ENCODE results near the gene AP5Z1. TPM values are rescaled to one million over a fixed set of nuclear protein-coding genes. Genes with fewer than 3 reads are reported as not detected.

Gene AP5Z1
- total RNA-seq, 3 donors from 2014 or later, result 39.5 to 47.4 (median 45.2) TPM

DNA sequence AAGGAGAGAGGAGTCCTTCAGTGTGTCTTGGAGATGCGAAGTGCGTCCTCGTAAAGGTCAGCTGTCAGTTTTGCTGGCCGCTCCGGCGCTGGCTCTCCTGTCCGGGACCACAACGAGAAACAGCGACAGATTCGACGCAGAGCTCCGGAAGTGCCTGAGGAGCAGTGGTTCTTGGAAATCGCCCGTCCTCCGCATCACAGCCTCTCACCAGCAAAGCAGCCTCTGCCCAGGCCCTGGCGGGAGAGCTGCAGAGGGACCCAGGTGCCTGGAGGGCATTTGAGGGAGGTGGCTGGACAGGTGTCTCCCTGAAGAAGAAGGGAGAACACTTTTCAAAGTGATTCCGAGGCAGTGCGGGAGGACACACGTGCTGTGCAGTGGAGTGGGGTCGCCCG is 11.6 kb upstream of the AP5Z1 start:
- intact Hi-C loops (cut with DNase I, micrococcal nuclease), result no loop called here
- no peaks in the 10 kb centered on the region for H3K36me3 ChIP-seq (ENCODE audit: low read depth)
- ATAC-seq, result no peak

GRCh38 chr7:4764402-4765007 is 10.9 kb upstream of the AP5Z1 start:
- Histone ChIP-seq H3K4me3 (no peak overlapping the region), H3K4me1 (ENCODE audit: low read depth) (no peaks in the 10 kb centered on the region), H3K36me3 (ENCODE audit: low read depth) (no peaks in the 10 kb centered on the region), H3K9me3 (no peaks in the 10 kb centered on the region)
- intact Hi-C loops (cut with DNase I, micrococcal nuclease), result no loop called here
- ATAC-seq, result no peak
- no peak for DNase-seq
- TF ChIP-seq, protein P1, sequence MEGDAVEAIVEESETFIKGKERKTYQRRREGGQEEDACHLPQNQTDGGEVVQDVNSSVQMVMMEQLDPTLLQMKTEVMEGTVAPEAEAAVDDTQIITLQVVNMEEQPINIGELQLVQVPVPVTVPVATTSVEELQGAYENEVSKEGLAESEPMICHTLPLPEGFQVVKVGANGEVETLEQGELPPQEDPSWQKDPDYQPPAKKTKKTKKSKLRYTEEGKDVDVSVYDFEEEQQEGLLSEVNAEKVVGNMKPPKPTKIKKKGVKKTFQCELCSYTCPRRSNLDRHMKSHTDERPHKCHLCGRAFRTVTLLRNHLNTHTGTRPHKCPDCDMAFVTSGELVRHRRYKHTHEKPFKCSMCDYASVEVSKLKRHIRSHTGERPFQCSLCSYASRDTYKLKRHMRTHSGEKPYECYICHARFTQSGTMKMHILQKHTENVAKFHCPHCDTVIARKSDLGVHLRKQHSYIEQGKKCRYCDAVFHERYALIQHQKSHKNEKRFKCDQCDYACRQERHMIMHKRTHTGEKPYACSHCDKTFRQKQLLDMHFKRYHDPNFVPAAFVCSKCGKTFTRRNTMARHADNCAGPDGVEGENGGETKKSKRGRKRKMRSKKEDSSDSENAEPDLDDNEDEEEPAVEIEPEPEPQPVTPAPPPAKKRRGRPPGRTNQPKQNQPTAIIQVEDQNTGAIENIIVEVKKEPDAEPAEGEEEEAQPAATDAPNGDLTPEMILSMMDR (IDR thresholded peaks at IDR 0.05), result no peak

More for the DNA sequence above, 11.6 kb upstream of the AP5Z1 start:
- Histone ChIP-seq H3K4me3 (no peak overlapping the region), H3K9me3 (no peaks in the 10 kb centered on the region), H3K4me1 (ENCODE audit: low read depth) (no peaks in the 10 kb centered on the region)
- no peak for DNase-seq
- TF ChIP-seq, protein P1 (IDR thresholded peaks at IDR 0.05), result no peak

GRCh38 chr7:4765776-4766490 is 9.5 kb upstream of the AP5Z1 start:
- no peak for DNase-seq
- H3K36me3 ChIP-seq (ENCODE audit: low read depth), result no peaks in the 10 kb centered on the region
- no peaks in the 10 kb centered on the region for H3K4me1 ChIP-seq (ENCODE audit: low read depth)
- H3K4me3 ChIP-seq, result no peak overlapping the region
- intact Hi-C loops (cut with DNase I, micrococcal nuclease), result no loop called here
- ATAC-seq, result no peak
- no peaks in the 10 kb centered on the region for H3K9me3 ChIP-seq
- TF ChIP-seq, protein P1 (IDR thresholded peaks at IDR 0.05), result no peak

DNA sequence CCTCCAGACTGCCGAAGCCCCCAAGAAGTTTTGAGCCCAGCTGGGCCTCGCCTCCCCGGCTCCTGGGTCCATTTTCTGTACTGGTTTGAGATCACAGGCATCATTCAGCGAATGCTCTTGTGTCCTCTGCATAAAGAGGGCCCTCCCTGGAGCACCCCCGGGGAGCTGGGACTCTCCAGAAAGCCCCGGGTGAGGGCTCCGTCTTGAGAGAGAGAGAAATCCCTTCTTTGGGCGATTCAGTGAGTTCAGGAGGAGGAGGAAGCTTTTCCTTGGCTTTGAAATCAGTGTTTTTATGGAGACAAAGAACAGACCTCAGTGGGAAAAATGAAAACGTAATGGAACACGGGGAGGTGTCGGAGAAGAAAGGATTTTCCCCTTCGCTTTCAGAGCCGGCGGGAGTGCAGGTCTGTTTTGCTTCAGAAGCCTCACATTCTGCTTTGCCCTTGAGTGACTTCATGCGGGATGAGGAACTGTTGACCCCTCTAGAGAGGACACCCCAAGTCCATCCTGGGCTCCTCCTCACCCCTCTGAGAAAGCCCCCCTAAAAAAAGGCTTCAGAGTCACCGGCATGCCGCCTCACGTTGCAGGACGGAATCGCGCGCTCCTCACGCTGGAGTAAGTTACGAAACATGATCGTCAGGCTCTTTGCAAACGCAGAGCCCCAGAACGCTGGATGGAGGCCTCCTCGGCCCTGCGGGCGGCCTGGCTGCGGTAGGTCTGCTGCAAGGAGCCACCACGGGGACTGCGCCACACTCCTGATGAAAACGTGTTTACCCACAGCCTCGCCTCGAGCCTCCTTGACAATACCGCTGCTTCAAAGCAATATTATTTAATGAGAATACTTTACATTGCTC is 8.5 kb upstream of the AP5Z1 start:
- TF ChIP-seq, protein P1 (IDR thresholded peaks at IDR 0.05), result no peak
- ATAC-seq (no peak), DNase-seq (no peak)
- intact Hi-C loops (cut with DNase I, micrococcal nuclease), result no loop called here
- Histone ChIP-seq H3K4me1 (ENCODE audit: low read depth) (no peaks in the 10 kb centered on the region), H3K36me3 (ENCODE audit: low read depth) (no peaks in the 10 kb centered on the region), H3K4me3 (no peak overlapping the region), H3K9me3 (no peaks in the 10 kb centered on the region)

GRCh38 chr7:4768597-4769569 is 6.5 kb upstream of the AP5Z1 start:
- no peaks in the 10 kb centered on the region for H3K36me3 ChIP-seq (ENCODE audit: low read depth)
- ATAC-seq (no peak), DNase-seq (no peak)
- no peaks in the 10 kb centered on the region for H3K4me1 ChIP-seq (ENCODE audit: low read depth)
- TF ChIP-seq, protein P1 (IDR thresholded peaks at IDR 0.05), result no peak
- intact Hi-C loops (cut with DNase I, micrococcal nuclease), result no loop called here
- H3K9me3 ChIP-seq, result no peaks in the 10 kb centered on the region
- H3K4me3 ChIP-seq, result no peak overlapping the region
